Activated T-cell treated with anti-CD3 and anti-CD28 coated beads, Interleukin-2, amount 50 U/mL, for 4 hours (primary cell): ENCODE data around the gene SLC4A3. TPM values are rescaled to one million over a fixed set of nuclear protein-coding genes. Genes with fewer than 3 reads are reported as not detected.
A peak's percentile ranks its signal among the peaks of the same experiment; 100 is the strongest.

Experiments used
- ATAC-seq, 2 donors: fragments of 200-7000 bp; cut with Tn5 transposase; one replicate each; pipeline ENCODE4 v1.10.0; 2021
- DNase-seq: peaks from one replicate; pipeline ENCODE4 v3.0.0-alpha.2; 2020
- H3K27me3 Mint-ChIP-seq: one replicate; pipeline ENCODE4 v1.8.0; 2021; ENCODE audit warnings: low read depth, mixed read lengths
- H3K36me3 Mint-ChIP-seq: one replicate; pipeline ENCODE4 v1.8.0; 2022; ENCODE audit warnings: mixed read lengths; ENCODE audit not compliant: insufficient read depth
- H3K4me1 Mint-ChIP-seq: one replicate; pipeline ENCODE4 v1.8.0; 2021; ENCODE audit warnings: low read depth, mixed read lengths
- H3K4me3 Mint-ChIP-seq: one replicate; pipeline ENCODE4 v1.8.0; 2021; ENCODE audit warnings: mild to moderate bottlenecking, moderate library complexity, mixed read lengths
- H3K9me3 Mint-ChIP-seq: one replicate; pipeline ENCODE4 v1.8.0; 2021; ENCODE audit warnings: mixed read lengths
- total RNA-seq, 3 donors: library from RNA; stranded (reverse); gene quantifications; one replicate each; pipeline ENCODE4 v1.2.1, GENCODE V29; 2021

Gene SLC4A3
- total RNA-seq, 3 donors from 2014 or later = 0.05 to 0.15 TPM; not detected in 1

DNA sequence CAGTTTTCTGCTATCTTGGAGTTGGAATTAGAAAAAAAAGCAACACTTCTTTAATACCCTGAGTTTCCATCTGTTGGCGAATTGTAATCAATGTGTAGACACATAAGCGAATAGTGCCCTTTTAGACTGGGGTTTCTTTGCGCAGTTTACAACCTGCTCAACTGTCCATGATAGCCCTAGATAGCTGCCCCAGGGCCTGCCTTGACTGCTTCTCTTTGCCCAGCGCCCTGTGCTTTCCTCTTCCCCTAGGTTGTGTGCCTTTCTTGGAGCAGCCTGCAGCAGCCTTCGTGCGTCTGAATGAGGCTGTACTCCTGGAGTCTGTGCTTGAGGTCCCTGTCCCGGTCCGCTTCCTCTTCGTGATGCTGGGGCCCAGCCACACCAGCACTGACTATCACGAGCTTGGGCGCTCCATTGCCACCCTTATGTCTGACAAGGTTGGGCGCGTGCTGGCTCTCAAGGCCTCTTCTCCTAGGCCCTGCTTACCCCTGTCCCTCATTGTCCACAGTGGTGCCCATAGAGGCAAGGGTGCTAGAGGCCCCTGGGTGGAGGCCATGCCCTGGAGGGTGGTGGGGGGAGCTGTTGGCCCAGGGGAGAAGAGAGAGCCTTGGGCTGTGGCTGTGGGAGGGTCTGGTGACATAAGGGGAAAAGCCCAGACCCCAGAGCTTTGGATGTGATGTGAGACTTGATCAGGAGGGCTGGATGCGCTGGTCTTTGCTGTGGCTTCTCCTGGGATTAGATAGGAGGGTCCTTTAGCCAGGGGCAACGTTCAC, 6.9 kb downstream of the SLC4A3 start:
- H3K9me3 Mint-ChIP-seq = no peaks in the 10 kb centered on the region
- H3K4me1 Mint-ChIP-seq = no peaks in the 10 kb centered on the region
- H3K4me3 Mint-ChIP-seq = no peak overlapping the region
- DNase-seq (no peak), ATAC-seq (no peak)
- H3K36me3 Mint-ChIP-seq = no peaks in the 10 kb centered on the region
- H3K27me3 Mint-ChIP-seq = peaks cover 34% of the 10 kb centered on the region

DNA sequence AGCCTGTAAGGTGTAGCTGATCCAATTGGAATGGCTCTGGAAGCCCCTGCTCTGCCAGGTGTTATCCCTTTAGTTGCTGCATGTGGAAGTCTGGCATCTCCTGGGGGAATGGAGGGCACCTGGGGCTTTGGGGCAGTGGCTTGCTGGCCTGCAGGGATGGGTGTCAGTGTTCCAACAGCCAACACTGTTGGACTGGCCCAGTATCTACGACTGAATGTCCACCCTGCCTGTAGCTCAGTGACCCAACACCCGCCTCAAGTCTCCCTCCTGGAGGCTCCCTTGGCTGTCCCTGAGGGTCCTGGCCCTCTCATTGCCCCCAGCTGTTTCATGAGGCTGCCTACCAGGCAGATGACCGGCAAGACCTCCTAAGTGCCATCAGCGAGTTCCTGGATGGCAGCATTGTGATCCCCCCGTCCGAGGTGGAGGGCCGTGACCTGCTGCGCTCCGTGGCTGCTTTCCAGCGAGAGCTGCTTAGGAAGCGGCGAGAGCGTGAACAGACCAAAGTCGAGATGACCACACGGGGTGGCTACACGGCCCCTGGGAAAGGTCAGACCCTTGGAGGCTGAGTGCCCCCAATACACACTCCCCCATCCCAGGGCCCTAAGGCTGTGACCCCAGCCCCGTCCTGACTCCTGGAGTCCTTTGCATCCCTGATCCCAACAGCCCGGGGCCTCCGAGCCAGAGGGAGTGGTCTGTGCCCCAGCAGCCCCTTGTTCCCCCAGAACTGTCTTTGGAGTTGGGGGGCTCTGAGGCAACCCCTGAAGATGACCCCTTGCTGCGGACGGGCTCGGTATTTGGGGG, 7.7 kb downstream of the SLC4A3 start:
- no peak for DNase-seq
- Mint-ChIP-seq H3K36me3 (no peaks in the 10 kb centered on the region), H3K9me3 (no peaks in the 10 kb centered on the region), H3K27me3 (peaks cover 33% of the 10 kb centered on the region), H3K4me3 (no peak overlapping the region), H3K4me1 (no peaks in the 10 kb centered on the region)
- no peak for ATAC-seq

DNA sequence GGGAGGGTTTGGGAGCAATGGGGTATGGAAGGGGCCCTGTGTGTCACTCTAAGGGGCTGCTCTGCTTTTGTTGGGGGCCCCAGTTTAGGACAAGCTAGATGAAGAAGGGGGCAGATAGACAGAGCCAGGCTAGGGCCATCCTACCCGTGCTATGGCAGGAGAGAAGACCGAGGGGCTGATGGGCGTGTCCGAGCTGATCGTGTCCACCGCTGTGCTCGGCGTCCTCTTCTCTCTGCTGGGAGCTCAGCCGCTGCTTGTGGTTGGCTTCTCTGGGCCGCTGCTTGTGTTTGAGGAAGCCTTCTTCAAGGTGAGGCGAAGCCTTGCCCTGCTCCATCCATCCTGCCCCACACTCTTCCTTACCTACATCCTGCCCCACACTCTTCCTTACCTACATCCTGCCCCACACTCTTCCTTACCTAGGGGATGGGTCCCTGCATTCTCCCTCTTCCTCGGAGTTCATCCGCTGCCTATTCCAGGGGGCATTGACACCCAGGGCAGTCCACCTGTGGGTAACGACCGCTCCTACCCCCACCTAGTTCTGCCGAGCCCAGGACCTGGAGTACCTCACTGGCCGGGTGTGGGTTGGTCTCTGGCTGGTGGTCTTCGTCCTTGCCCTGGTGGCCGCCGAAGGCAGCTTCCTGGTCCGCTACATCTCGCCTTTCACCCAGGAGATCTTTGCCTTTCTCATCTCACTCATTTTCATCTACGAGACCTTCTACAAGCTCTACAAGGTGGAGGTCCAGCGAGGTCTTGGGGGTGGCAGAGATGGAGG, 8.9 kb downstream of the SLC4A3 start:
- Mint-ChIP-seq H3K27me3 (peaks cover 28% of the 10 kb centered on the region), H3K9me3 (no peaks in the 10 kb centered on the region), H3K36me3 (no peaks in the 10 kb centered on the region), H3K4me3 (no peak overlapping the region), H3K4me1 (no peaks in the 10 kb centered on the region)
- ATAC-seq (no peak), DNase-seq (no peak)

DNA sequence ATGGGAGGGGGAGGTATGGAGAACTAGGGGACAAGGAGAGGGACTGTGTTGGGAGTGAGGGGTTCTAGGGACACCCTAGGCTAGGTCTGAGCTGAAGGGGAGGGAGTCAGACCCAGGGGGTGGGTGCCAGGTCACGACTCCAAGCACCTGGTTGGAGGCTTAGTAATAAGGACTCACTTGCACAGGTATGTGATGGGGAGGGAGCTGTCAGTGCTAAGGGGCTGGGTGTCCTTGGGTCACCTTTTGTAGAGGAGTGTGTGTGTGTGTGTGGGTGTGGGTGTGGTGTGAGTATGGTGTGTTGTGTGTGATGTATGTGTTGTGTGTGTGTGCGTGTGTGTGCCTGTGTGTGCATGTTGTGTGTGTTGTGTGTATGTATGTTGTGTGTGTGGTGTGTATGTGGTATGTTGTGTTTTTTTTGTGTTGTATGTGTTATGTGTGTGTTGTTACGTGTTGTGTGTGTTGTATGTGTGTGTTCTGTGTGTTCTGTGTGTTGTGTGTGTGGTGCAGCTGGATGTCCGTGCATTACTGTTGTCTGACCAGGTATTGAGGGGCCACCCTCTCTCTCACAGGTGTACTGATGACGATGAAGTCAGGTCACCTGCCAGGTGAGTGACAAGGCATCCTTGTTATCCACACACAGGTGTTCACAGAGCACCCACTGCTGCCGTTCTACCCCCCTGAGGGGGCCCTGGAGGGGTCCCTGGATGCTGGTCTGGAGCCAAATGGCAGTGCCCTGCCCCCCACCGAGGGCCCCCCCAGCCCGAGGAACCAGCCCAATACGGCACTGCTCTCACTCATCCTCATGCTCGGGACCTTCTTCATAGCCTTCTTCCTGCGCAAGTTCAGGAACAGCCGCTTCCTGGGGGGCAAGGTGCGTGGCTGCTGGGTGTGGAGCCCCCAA, 9.8 kb downstream of the SLC4A3 start:
- no peaks in the 10 kb centered on the region for H3K9me3 Mint-ChIP-seq
- no peak overlapping the region for H3K4me3 Mint-ChIP-seq
- H3K27me3 Mint-ChIP-seq = peaks cover 26% of the 10 kb centered on the region
- ATAC-seq (no peak), DNase-seq (no peak)
- H3K4me1 Mint-ChIP-seq = peaks cover 2% of the 10 kb centered on the region
- H3K36me3 Mint-ChIP-seq = no peaks in the 10 kb centered on the region

DNA sequence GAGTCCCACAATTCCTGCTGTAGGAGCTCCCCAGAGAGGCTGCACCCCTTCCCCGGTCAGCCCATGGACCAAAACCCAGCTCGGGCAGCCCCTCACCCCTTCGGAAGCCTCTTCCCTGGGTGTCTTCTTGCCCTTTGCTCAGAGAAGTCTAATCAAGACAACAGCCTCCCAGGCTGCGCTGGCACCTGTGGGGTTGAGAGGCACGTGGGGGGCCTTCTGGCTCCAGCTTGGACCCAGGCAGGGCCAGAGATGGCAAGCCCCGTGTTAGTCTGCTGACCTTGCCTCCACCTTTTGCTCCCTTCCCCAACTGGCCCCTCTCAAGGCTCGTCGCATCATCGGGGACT, 10.4 kb downstream of the SLC4A3 start:
- Mint-ChIP-seq H3K4me3 (no peak overlapping the region), H3K4me1 (peaks cover 8% of the 10 kb centered on the region), H3K9me3 (no peaks in the 10 kb centered on the region), H3K27me3 (peaks cover 26% of the 10 kb centered on the region), H3K36me3 (no peaks in the 10 kb centered on the region)
- DNase-seq (no peak), ATAC-seq (no peak)

DNA sequence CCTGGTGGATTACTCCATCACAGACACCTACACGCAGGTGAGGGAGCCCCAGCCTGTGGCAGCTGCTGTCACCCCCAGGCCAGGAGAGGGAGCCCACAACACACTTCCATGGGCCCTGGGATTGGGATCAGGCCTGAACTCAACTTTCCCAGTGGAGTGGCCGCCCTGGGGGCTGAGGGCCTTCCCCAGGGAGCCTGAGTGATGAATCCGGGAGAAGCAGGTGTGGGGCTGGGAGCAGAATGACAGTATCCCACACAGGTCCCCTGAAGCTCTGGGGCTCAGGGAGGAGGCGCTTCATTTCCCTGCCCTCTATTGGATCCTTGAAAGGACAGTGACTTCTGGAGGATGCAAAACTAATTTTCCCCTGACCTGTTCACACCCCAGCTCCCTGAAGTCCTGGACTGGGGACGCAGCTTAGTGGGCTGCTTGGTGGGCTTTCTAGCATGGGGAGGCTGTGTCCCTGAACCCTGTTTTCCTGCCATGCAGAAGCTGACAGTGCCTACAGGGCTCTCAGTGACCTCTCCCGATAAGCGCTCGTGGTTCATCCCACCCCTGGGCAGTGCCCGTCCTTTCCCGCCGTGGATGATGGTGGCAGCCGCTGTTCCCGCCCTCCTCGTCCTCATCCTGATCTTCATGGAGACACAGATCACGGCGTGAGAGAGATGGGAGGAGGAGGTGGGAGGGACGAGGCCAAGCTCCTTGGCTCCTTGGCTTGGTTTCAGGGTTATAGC, 11.0 kb downstream of the SLC4A3 start:
- ATAC-seq = no peak
- Mint-ChIP-seq H3K4me3 (no peak overlapping the region), H3K4me1 (peaks cover 8% of the 10 kb centered on the region), H3K27me3 (peaks cover 26% of the 10 kb centered on the region), H3K9me3 (no peaks in the 10 kb centered on the region), H3K36me3 (no peaks in the 10 kb centered on the region)
- DNase-seq = no peak

DNA sequence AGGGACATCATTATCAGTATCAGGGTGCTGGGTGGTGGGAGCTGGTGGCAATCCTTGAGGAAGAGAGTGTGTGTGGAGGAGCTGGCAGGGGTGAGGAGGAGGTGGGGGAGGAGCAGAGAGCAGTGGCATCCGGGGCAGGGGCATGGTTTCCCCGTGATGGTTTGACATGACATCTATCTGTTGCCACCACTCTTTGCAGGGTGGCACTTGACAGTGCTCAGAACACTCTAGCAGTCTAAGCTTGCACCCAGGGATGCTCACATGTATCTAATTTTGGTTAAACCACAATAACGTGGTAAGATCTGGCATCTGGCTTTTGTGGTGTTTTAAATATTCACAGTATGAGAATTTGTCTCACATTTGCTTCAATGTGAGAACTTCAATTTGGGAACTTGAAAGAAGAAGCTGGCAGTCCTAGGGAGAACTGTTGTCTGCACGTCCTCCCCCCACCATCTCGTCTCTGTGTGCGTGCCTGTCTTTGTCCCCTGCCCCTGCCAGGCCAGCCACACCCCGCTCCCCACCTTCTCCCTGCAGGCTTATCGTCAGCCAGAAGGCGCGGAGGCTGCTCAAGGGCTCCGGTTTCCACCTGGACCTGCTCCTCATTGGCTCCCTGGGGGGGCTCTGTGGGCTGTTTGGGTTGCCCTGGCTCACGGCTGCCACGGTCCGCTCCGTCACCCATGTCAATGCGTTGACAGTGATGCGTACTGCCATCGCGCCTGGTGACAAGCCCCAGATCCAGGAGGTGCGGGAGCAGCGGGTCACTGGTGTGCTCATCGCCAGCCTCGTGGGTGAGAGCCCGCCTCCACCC, 11.7 kb downstream of the SLC4A3 start:
- no peak overlapping the region for H3K4me3 Mint-ChIP-seq

DNA sequence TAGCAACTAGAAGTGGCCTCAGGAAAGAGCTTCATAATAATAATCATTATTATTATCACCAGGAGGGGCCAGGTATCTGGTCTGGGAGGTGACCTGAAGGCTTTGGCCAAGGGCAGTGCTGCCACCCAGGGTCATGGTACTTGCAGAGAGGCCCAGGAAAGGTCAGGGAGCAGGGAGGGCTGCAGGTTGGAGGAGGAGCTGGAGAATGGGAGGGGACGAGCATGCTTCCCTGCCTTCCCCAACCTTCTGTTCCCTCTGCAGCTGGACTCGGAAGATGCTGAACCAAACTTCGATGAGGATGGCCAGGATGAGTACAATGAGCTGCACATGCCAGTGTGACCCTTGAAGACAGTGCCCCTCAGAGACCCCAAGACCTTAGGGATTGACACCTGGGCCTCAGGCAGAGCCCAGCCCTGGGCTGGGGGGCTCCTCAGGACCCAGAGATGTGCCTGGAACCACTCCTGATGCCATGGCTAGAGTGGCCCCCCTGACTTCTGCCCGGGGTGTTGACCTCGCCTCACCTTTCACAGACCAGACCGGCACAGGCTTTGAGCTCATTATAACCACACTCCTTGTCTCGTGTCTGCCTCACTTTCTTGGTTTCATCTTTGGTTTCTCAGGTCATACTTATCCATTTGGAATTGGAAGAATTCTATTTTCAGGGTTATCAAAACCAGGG, 14.1 kb downstream of the SLC4A3 start:
- H3K4me3 Mint-ChIP-seq = no peak overlapping the region
- H3K9me3 Mint-ChIP-seq = no peaks in the 10 kb centered on the region
- no peak for DNase-seq

More for the DNA sequence above, 11.7 kb downstream of the SLC4A3 start:
- no peak for ATAC-seq
- DNase-seq = no peak
- Mint-ChIP-seq H3K4me1 (peaks cover 8% of the 10 kb centered on the region), H3K9me3 (no peaks in the 10 kb centered on the region), H3K36me3 (no peaks in the 10 kb centered on the region), H3K27me3 (peaks cover 26% of the 10 kb centered on the region)

DNA sequence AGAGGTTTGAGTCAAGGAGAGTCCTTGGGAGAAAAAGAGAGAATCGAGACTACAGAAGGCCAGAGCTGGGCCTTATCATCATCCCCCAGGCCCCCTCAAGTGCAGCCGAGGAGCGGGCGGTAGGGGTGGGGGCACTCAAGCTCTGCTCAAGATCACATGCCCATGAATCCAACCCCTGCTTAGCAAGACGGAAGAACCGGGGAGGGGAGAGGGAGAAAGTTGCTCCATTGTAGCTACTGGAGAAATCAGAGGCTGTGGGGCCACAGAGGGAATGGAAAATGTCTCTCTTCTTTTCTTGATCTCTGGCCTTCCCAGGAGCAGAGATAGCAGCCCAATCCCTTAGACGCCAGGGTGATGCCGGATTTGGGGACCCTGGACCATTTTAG, 14.6 kb downstream of the SLC4A3 start:
- Mint-ChIP-seq H3K4me3 (no peak overlapping the region), H3K9me3 (no peaks in the 10 kb centered on the region), H3K36me3 (no peaks in the 10 kb centered on the region), H3K4me1 (peaks cover 8% of the 10 kb centered on the region), H3K27me3 (peaks cover 20% of the 10 kb centered on the region)
- DNase-seq (no peak), ATAC-seq (no peak)

More for the DNA sequence above, 14.1 kb downstream of the SLC4A3 start:
- Mint-ChIP-seq H3K27me3 (peaks cover 21% of the 10 kb centered on the region), H3K4me1 (peaks cover 8% of the 10 kb centered on the region), H3K36me3 (no peaks in the 10 kb centered on the region)
- ATAC-seq = no peak

DNA sequence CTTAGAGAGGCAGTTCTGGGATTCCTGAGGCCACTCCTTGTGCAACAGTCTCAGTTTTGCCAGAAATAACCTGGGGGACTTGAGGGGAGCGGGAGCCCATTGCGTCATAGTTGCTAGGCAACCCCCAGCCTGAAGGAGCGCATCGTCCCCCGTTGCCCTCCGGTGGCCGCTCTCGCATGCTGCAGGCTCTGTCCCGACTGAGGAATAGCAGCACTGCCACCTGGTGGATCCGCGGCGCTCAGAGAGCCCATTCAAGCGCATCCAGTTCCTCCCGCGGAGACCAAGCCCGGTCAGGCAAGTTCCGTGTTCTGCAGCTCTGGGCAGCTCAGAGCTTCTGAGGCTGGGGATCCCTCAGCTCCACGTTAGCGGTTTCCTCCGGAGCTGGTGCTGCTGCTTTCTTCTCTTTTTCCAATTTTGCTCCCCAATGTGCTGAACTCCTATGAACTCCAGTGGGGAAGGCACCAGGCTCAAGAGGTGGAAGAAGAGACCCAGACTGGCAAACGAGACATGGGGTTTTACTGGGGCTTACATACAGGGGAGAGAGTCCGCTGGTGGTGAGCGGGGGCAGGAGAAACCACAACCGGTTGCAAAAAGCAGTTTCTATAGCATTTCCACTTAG, 15.1 kb downstream of the SLC4A3 start:
- ATAC-seq (peak; percentile 99 to 100), DNase-seq (peak; percentile 81)
- H3K4me3 Mint-ChIP-seq = no peak overlapping the region
- H3K27me3 Mint-ChIP-seq = peaks cover 23% of the 10 kb centered on the region
- no peaks in the 10 kb centered on the region for H3K36me3 Mint-ChIP-seq
- H3K4me1 Mint-ChIP-seq = peaks cover 8% of the 10 kb centered on the region
- no peaks in the 10 kb centered on the region for H3K9me3 Mint-ChIP-seq

DNA sequence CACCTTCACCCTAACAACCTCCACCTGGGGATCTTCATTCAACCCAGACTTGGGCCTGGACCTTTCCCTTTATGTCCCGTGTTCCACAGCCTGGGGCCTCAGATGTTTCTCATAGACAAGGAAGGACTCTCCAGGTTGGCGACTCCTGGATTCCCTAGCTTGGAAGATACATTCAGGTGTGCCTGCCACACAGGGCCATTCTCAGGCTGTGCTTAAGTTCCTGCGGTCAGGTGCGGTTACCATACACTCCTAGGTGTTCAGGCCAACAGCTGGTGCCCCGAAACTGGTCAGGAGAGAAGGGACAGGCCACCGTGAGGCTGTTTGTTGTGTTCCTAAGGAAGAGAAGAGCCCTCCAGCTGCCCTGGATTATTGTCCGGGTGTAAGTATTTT, 15.6 kb downstream of the SLC4A3 start:
- no peak for ATAC-seq
- peaks cover 8% of the 10 kb centered on the region for H3K4me1 Mint-ChIP-seq
- DNase-seq = no peak
- no peak overlapping the region for H3K4me3 Mint-ChIP-seq
- H3K36me3 Mint-ChIP-seq = no peaks in the 10 kb centered on the region
- no peaks in the 10 kb centered on the region for H3K9me3 Mint-ChIP-seq
- H3K27me3 Mint-ChIP-seq = peaks cover 26% of the 10 kb centered on the region

DNA sequence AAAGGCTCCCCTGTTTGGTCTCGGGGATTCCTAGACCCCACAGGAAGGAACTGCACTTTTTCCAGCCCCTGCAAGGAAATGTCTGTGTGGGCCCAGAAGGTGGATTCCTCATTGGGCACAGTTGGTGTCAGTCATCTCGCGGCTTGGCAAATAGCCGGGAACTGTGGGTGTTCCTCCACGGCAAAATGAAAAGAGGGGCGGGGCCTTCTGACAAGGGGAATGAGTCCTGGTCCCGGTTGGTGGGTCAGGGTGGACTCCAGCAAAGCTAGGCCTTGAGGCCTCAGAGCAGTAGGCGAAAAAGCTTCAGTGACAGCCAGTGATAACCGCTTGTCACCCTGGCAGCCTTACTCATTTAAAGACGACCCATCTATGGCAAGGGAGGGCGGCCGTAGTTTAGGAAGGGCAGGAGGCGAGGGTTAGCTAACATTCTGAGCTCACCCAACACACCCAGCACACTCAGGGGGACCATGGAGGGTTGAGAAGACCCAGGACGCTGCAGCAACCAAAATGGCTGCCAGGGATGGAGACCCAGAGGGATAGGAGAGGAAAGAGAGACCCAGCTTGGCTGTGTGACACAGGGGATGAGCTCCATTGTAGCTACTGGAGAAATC, 16.5 kb downstream of the SLC4A3 start:
- Mint-ChIP-seq H3K9me3 (no peaks in the 10 kb centered on the region), H3K27me3 (peaks cover 31% of the 10 kb centered on the region), H3K4me1 (peaks cover 8% of the 10 kb centered on the region), H3K36me3 (no peaks in the 10 kb centered on the region), H3K4me3 (no peak overlapping the region)
- DNase-seq (no peak), ATAC-seq (no peak)
